Pancreas (tissue), 10 donors: ENCODE data around the gene DHRS4. TPM values are rescaled to one million over a fixed set of nuclear protein-coding genes. Genes with fewer than 3 reads are reported as not detected.
"Not testable (repeated sequence)": the region's sequence is repeated elsewhere in the genome, so short reads cannot be mapped to it uniquely, and the experiment has no call there.

Experiments
- ATAC-seq, 4 donors: fragments of 200-7000 bp; cut with Tn5 transposase; one replicate each; pipeline versions ENCODE4 v1.8.0 to v1.9.1; 2020; ENCODE audit warnings: mild to moderate bottlenecking in 4 of 4, moderate library complexity in 4 of 4
- DNase-seq, 6 donors: peaks; one replicate each; pipeline ENCODE4 v3.0.0-alpha.2; 2020
- FAIRE-seq: peaks from 2 replicates; lab custom pipeline; 2012; peaks lifted over from hg19 to GRCh38; lab: Jason Lieb, UNC
- H3K27ac ChIP-seq, 4 donors: fragments of 200-600 bp; sonication (generic); 1 replicate in 3 of 4; 2 replicates in 1 of 4; pipeline versions ENCODE4 v1.5.0 to v1.8.0; 2020
- H3K27me3 ChIP-seq, 4 donors: fragments of 200-600 bp; one replicate each; pipeline ENCODE4 v1.8.0; 2021
- H3K36me3 ChIP-seq, 3 donors: fragments of 200-600 bp; sonication (generic) in 1 of 3; one replicate each; pipeline versions ENCODE4 v1.5.0 to v1.8.0; 2020 to 2021
- H3K4me1 ChIP-seq, 3 donors: fragments of 200-600 bp; one replicate each; pipeline ENCODE4 v1.8.0; 2021
- H3K4me3 ChIP-seq, 4 donors: fragments of 200-600 bp; sonication (generic) in 2 of 4; one replicate each; pipeline versions ENCODE4 v1.5.0 to v1.8.0; 2020 to 2021
- H3K9me3 ChIP-seq, 4 donors: fragments of 200-600 bp; one replicate each; pipeline ENCODE4 v1.8.0; 2021
- WGBS, 2 donors: extraction: QIAGEN DNeasy Blood & Tissue Kit; methylation state at CpG; one replicate each; pipeline ENCODE4 v1.1.7; 2013; 5-methylcytosine and 5-hydroxymethylcytosine counted together
- intact Hi-C, 3 donors: fragments of 100-400 bp; cut with DNase I; formaldehyde crosslinking; loops; one replicate each; pipeline versions ENCODE4 v1.11.1 to v1.14.2; 2022
- polyA plus RNA-seq, 2 donors: library from polyadenylated mRNA; stranded (reverse); fragments of 200-250 nt; gene quantifications; one replicate each; pipeline ENCODE4 v1.2.3, GENCODE V29; 2013
- total RNA-seq, 6 donors: library from RNA; stranded (reverse); fragmentation: NEBNext Ultra II Directional in 4 of 6; extraction: Animal tissue kit (Norgen Biotek cat#: 25700) in 4 of 6; gene quantifications; one replicate each; pipeline versions ENCODE4 v1.2.1 to v1.2.4, GENCODE V29; 2021 to 2023
- TF ChIP-seq, protein P1 (sequence below), 4 donors: fragments of 200-600 bp; sonication (generic) in 3 of 4; IDR thresholded peaks; one replicate each; pipeline versions ENCODE4 v1.5.0 to v1.8.0; 2021; ENCODE audit warnings: antibody characterized with exemption in 4 of 4
- donor health status: healthy with polysubstance abuse.
- donor health status: DM: no; HTN: no; CAD: no; lungs with moderate emphysema.
- donor health status: DM: no; HTN: no; CAD: no.
- donor health status: control.
- donor health status: control.
- donor health status: Bipolar disorder and iron deficiency.
- donor health status: DM: yes; HTN: yes; CAD: no.
- donor health status: DM: no; HTN: no; CAD: no.
- donor health status: DM: no; HTN: no; CAD: no.
- donor health status: DM: yes; HTN: yes; CAD: no.

Gene DHRS4
- total and polyA plus RNA-seq, 8 donors = 10.8 to 27.7 (median 14.8) TPM

DNA sequence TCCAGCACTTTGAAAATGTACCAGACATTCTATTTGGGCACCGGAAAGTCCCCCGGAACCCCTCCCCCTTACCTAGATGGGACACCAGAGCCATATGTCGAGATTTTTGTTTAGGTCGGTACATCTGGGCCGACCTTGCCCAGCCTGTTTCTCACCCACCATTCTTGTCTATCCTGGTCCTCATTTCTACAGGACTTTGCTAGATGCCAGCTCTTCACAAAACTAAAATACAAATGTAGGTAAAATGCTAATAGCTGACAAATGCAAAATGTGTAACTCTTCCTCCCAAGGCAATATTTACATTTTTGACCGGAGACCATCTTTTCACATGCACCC, 677 bp downstream of the DHRS4 start:
- H3K4me1 ChIP-seq, H3K9me3 ChIP-seq, FAIRE-seq, H3K27me3 ChIP-seq, H3K36me3 ChIP-seq, intact Hi-C loops, DNase-seq: not testable (repeated sequence)
- WGBS, 2 donors = 5 to 6% methylated on average over 6 of the region's 6 CpGs
- Histone ChIP-seq H3K4me3 (peak overlapping the region; percentile 51 to 88 (median 74)), H3K27ac (peak overlapping the region in 3 of 4 donors; percentile 57 to 95 (median 91))
- peak in 2 of 4 donors; percentile 0 to 1 for ATAC-seq
- TF ChIP-seq, protein P1, sequence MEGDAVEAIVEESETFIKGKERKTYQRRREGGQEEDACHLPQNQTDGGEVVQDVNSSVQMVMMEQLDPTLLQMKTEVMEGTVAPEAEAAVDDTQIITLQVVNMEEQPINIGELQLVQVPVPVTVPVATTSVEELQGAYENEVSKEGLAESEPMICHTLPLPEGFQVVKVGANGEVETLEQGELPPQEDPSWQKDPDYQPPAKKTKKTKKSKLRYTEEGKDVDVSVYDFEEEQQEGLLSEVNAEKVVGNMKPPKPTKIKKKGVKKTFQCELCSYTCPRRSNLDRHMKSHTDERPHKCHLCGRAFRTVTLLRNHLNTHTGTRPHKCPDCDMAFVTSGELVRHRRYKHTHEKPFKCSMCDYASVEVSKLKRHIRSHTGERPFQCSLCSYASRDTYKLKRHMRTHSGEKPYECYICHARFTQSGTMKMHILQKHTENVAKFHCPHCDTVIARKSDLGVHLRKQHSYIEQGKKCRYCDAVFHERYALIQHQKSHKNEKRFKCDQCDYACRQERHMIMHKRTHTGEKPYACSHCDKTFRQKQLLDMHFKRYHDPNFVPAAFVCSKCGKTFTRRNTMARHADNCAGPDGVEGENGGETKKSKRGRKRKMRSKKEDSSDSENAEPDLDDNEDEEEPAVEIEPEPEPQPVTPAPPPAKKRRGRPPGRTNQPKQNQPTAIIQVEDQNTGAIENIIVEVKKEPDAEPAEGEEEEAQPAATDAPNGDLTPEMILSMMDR (IDR thresholded peaks at IDR 0.05) = peak in 1 of 4 donors; percentile 0

DNA sequence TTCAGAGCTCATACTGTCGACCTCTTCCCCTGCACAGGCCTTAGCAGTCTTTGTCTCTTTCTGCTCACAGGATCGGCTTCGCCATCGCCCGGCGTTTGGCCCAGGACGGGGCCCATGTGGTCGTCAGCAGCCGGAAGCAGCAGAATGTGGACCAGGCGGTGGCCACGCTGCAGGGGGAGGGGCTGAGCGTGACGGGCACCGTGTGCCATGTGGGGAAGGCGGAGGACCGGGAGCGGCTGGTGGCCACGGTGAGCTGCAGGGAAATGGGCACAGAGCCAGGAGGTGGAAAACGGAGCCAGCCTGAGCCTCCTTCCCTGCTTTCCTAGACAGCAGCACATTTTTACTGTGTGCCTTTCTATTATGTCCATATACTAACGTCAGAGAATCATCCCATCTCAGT, 1.4 kb downstream of the DHRS4 start:
- peak overlapping the region in 1 of 4 donors; percentile 91 for H3K27ac ChIP-seq
- FAIRE-seq, H3K27me3 ChIP-seq, intact Hi-C loops, H3K9me3 ChIP-seq, H3K4me1 ChIP-seq, H3K36me3 ChIP-seq: not testable (repeated sequence)
- WGBS, 2 donors = 20 to 39% methylated on average over 19 of the region's 20 CpGs
- peak overlapping the region in 2 of 4 donors; percentile 80 to 88 for H3K4me3 ChIP-seq
- ATAC-seq = peak; percentile 25 to 67 (median 56)
- DNase-seq = peak; percentile 59 to 91 (median 80)

DNA sequence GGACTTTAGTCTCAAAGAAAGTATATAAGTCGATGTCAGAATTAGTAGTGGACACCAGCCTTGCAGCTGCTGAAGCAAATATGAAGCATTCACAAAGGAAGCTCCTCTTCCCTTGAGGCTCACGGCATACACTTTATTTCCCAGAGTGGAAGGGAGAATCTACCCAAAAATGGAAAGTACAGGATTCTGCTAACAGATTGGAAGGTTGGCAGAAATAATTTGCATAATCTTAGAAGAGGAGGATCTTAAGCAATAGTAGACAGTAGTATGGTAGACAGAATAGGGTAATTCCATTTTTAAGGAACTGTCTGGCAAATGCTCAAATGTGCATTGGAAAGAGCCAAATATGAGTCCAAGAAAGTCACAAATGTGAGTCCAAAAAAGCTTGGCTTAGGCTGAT, 2.2 kb downstream of the DHRS4 start:
- DNase-seq, H3K4me1 ChIP-seq, H3K27me3 ChIP-seq, H3K9me3 ChIP-seq, H3K27ac ChIP-seq, ATAC-seq, intact Hi-C loops, H3K36me3 ChIP-seq, H3K4me3 ChIP-seq, FAIRE-seq: not testable (repeated sequence)
- WGBS, 2 donors = 80 to 93% methylated on average over 2 of the region's 2 CpGs

DNA sequence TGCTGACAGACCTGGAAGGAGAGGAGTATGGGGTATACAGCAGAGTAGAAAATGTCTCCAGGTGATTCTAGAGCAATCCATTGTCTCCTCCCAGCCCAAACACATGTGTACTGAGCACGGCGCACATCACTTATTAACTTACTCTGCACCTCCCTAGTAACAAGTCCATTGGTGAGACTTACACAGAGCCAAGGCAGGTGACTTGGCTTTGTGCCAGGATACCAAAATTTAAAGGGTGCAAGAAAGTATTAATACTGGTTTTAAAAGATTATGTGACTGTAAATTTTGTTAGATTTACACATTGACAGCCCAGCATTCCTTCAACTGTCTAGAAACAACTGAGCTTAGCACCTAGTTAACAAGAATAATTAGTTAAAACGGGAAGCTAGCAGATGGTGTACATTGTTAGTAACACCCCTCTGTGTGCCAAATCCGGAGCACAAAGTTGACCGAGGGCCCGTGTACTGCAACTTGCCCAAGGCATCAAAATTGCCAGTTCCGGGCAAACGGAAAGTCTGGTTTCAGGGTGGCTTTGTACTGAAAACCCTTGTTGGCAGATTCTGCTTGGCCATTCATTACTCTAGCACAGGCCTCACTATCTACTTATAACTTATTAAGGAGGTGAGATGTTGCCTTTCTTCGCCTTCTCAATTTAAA, 4.5 kb downstream of the DHRS4 start:
- H3K4me1 ChIP-seq, H3K4me3 ChIP-seq, H3K27me3 ChIP-seq, FAIRE-seq, intact Hi-C loops, H3K9me3 ChIP-seq, ATAC-seq, H3K27ac ChIP-seq, DNase-seq, H3K36me3 ChIP-seq: not testable (repeated sequence)
- 68 to 74% methylated on average over 9 of the region's 9 CpGs for WGBS, 2 donors

DNA sequence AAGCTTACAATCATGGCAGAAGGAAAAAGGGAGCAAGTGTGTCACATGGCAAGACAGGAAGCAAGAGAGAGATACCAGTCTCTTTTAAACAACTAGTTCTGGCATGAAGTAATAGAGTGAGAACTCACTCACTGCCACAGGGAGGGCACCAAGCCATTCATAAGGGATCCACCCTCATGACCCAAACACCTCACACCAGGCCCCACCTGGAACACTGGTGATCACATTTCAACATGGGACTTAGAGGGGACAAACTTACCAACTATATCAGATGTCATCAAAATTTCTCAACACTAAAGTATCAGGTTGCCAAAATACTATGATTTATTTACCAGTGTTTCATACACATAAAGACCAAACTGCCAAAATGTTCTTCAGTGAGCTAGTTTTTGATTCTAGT, 7.3 kb downstream of the DHRS4 start:
- DNase-seq, H3K4me1 ChIP-seq, H3K27ac ChIP-seq, ATAC-seq, H3K27me3 ChIP-seq, H3K9me3 ChIP-seq, intact Hi-C loops, H3K36me3 ChIP-seq, FAIRE-seq, H3K4me3 ChIP-seq: not testable (repeated sequence)

DNA sequence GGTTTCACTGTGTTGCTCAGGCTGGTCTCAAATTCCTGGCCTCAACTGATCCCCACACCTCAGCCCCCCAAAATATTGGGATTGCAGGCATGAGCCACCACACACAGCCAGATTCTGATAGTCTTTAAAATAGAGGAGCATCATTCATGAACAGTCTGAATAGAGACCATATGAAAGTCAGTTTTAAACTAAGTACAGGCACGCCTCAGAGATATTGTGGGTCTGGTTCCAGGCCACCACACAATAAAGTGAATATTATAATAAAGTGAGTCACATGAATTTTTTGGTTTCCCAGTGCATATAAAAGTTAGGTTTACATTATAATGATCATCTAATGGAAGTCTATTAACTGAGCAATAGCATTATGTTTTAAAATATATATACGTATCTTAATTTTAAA, 8.1 kb downstream of the DHRS4 start:
- H3K27ac ChIP-seq, ATAC-seq, H3K9me3 ChIP-seq, H3K4me1 ChIP-seq, intact Hi-C loops, FAIRE-seq, H3K27me3 ChIP-seq, DNase-seq, H3K36me3 ChIP-seq, H3K4me3 ChIP-seq: not testable (repeated sequence)
- 93 to 100% methylated on average over 1 of the region's 2 CpGs for WGBS, 2 donors

DNA sequence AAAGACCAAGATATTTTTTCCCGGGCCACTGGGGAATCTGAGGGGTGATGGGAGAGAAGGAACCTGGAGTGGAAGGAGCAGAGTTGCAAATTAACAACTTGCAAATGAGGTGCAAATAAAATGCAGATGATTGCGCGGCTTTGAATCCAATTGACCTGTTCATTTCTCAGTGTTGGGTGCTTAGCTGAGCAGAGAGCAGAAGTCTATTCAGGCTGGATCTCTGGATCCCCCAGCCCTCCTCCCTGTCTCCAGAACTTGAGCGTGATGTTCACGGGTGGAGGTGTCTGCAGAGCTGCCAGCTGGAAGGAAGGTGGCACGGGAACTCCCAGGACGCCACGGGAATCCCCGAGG, 15.5 kb downstream of the DHRS4 start:
- DNase-seq, intact Hi-C loops, H3K36me3 ChIP-seq, H3K27ac ChIP-seq, H3K27me3 ChIP-seq, H3K4me1 ChIP-seq, ATAC-seq, FAIRE-seq, H3K9me3 ChIP-seq, H3K4me3 ChIP-seq: not testable (repeated sequence)
- WGBS, 2 donors = 14 to 25% methylated on average over 1 of the region's 9 CpGs

DNA sequence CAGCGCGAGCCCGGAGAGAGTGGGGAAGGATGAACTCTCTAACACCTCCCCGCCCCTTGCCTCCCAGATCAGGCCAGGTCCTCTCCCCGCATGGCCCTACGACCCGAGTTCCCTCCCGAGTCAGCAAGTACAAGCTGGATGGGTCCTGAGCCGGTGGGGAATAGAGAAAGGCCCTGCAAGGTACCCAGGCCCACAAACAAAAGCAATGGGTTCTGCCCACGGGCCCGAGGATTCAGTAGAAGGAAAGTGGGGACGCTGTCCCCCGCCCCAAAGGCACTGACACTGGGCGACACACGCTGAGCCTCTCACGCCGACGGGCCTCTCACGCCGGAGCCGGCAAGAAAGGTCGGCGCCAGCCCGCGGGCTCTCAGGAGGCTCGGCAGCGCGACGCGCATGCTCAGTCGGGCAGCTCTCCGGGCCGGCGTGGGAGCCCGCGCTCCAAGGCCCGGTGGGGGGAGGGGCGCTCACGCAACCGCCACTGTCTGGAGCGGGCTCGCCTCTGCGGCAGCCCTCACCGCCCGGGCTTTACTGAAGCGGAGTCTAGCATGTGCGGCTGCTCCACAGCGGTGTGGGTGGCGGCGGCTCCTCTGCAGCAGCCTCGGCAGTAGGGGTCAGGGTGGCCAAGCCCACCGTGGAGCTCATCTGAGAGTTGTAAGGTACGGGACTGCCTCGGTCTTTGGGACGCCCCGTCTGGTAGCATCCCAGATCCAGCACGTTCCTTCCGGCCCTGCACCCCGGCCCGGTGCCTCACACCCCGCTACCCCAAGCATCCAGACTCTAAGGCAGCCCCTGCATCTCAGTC, 16.1 kb downstream of the DHRS4 start:
- not testable (repeated sequence) for H3K27me3 ChIP-seq, H3K4me1 ChIP-seq, FAIRE-seq, H3K27ac ChIP-seq, H3K36me3 ChIP-seq, H3K9me3 ChIP-seq
- ATAC-seq = peak; percentile 94 to 98 (median 96)
- 14 to 15% methylated on average over 38 to 58 of the region's 61 CpGs for WGBS, 2 donors
- peak overlapping the region in 3 of 4 donors; percentile 31 to 48 (median 45) for H3K4me3 ChIP-seq
- peak; percentile 39 to 81 (median 64) for DNase-seq
- intact Hi-C loops = loop anchor here in 1 of 3 donors (5.0 kb wide), 1 partner anchor 48 kb away; no protein-coding TSS in a partner anchor

DNA sequence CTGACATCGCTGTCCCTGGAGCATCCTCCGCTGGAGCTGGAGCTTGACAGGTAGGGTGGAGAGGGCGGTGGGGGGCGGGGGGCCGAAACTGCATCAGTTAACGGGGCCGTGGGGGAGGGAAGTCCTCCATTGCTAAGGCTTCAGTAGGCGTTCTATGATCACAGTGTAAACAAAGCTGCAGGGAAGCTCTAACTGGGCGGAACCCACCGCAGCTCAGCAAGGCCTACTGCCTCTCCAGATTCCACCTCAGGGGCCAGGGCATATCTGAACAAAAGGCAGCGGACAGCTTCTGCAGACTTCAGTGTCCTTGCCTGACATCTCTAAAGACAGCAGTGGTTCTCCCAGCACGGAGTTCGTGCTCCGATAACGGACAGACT, 16.7 kb downstream of the DHRS4 start:
- not testable (repeated sequence) for FAIRE-seq, H3K4me1 ChIP-seq, H3K4me3 ChIP-seq, H3K27ac ChIP-seq, H3K27me3 ChIP-seq, H3K9me3 ChIP-seq, DNase-seq, H3K36me3 ChIP-seq
- intact Hi-C loops = loop anchor here in 1 of 3 donors (5.0 kb wide), 1 partner anchor 47 kb away; no protein-coding TSS in a partner anchor
- peak; percentile 5 to 18 (median 10) for ATAC-seq
- WGBS, 2 donors = 74 to 81% methylated on average over 13 of the region's 15 CpGs

DNA sequence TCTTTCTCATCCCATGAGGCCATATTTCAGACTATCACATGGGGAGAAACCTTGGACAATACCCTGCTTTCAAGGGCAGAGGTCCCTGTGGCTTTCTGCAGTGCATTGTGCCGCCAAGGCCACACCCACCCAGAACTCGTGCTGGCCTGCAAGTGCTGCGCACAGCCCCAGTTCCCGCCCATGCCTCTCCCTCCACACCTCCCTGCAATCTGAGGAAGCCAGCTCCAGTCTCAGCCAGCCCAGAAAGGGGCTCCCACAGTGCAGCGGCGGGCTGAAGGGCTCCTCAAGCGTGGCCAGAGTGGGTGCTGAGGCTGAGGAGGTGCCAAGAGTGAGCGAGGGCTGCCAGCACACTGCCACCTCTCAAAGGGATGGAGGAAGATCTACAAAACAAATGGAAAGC, 19.6 kb downstream of the DHRS4 start:
- not testable (repeated sequence) for H3K9me3 ChIP-seq, FAIRE-seq, H3K36me3 ChIP-seq, ATAC-seq, H3K4me1 ChIP-seq, H3K4me3 ChIP-seq, H3K27ac ChIP-seq, DNase-seq, H3K27me3 ChIP-seq
- WGBS, 2 donors = 89 to 90% methylated on average over 8 of the region's 8 CpGs
- intact Hi-C loops = loop anchor here in 2 of 3 donors (2.0 to 5.0 kb wide), 2 partner anchors 44 kb away; no protein-coding TSS in a partner anchor

DNA sequence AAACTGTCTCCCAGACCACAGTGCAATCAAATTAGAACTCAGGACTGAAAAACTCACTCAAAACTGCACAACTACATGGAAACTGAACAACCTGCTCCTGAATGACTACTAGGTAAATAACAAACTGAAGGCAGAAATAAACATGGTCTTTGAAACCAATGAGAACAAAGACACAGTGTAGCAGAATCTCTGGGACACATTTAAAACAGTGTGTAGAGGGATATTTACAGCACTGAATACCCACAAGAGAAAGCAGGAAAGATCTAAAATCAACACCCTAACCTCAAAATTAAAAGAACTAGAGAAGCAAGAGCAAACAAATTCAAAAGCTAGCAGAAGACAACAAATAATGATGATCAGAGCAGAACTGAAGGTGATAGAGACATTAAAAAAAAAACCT, 20.5 kb downstream of the DHRS4 start:
- not testable (repeated sequence) for H3K4me3 ChIP-seq, DNase-seq, H3K27me3 ChIP-seq, H3K27ac ChIP-seq, H3K4me1 ChIP-seq, H3K9me3 ChIP-seq, ATAC-seq, H3K36me3 ChIP-seq, FAIRE-seq
- intact Hi-C loops = loop anchor here in 1 of 3 donors (5.0 kb wide), 1 partner anchor 43 kb away; no protein-coding TSS in a partner anchor
